ENCODE measurements around the gene ATM.

The ATM gene

DNA sequence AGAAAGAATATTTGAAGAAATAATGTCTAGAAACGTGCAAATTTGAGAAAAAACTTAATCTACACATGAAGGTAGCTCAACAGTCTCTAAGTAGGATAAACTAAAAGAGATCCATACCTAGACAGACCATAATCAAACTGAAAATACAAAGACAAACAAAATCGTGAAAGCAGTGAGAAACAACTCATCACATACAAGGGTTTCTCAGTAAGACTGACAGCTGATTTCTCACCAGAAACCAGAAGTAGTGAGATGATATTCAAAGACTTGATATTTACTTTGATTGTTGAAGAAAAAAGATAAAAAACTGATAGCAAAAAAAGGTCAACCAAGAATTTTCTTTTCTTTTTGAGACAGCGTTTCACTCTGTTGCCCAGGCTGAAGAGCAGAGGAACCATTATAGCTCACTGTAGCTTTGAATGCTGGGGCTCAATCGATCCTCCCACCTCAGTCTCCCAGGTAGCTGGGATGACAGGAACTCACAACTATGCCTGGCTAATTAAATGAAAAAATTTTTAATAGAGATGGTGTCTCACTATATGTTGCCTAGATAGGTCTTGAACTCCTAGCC lies 17.9 kb upstream of the ATM start:
- Histone ChIP-seq H3K4me1 (ENCODE audit: insufficient read depth, low read length) (no peaks in the 10 kb centered on the region), H3K4me2 (ENCODE audit: insufficient read depth, low read length) (no peak overlapping the region), H3K9ac (ENCODE audit: low read depth, low read length) (no peak overlapping the region), H3K79me2 (ENCODE audit: insufficient read depth, low read length) (peaks cover 100% of the 10 kb centered on the region), H3K9me3 (ENCODE audit: insufficient read depth, low read length, severe bottlenecking) (peaks cover 54% of the 10 kb centered on the region), H3K27ac (ENCODE audit: low read length) (no peak overlapping the region), H3K4me3 (ENCODE audit: low read depth in 1 of 2, low read length in 2 of 2) (no peak overlapping the region), H3K27me3 (ENCODE audit: insufficient read depth, low read length, poor library complexity) (no peaks in the 10 kb centered on the region), H3K36me3 (ENCODE audit: insufficient read depth, low read length) (peaks cover 87% of the 10 kb centered on the region), H4K20me1 (ENCODE audit: insufficient read depth, low read length) (peaks cover 31% of the 10 kb centered on the region; the same call in 1 of the 2 replicates), H2AFZ (ENCODE audit: low read depth, low read length) (no peak overlapping the region)
- no peak for TF ChIP-seq CTCF (IDR thresholded peaks at IDR 0.05; ENCODE audit: borderline replicate concordance, extremely low read depth, low read length, poor library complexity, severe bottlenecking)
- TF ChIP-seq EZH2 (IDR thresholded peaks at IDR 0.05; ENCODE audit: borderline replicate concordance, low read depth, low read length, severe bottlenecking), result no peak
- DNase-seq (no peak), ATAC-seq (ENCODE audit: insufficient read depth, low read depth) (no peak)

GRCh38 chr11:108206171-108206570 lies 16.7 kb upstream of the ATM start:
- peaks cover 100% of the 10 kb centered on the region for H3K79me2 ChIP-seq (ENCODE audit: insufficient read depth, low read length)
- peaks cover 63% of the 10 kb centered on the region for H3K9me3 ChIP-seq (ENCODE audit: insufficient read depth, low read length, severe bottlenecking)
- H3K9ac ChIP-seq (ENCODE audit: low read depth, low read length), result no peak overlapping the region
- no peaks in the 10 kb centered on the region for H3K27me3 ChIP-seq (ENCODE audit: insufficient read depth, low read length, poor library complexity)
- peaks cover 21% of the 10 kb centered on the region; the same call in 1 of the 2 replicates for H4K20me1 ChIP-seq (ENCODE audit: insufficient read depth, low read length)
- DNase-seq (no peak), ATAC-seq (ENCODE audit: insufficient read depth, low read depth) (no peak)
- H2AFZ ChIP-seq (ENCODE audit: low read depth, low read length), result no peak overlapping the region
- H3K4me2 ChIP-seq (ENCODE audit: insufficient read depth, low read length), result no peak overlapping the region
- no peak overlapping the region for H3K27ac ChIP-seq (ENCODE audit: low read length)
- H3K36me3 ChIP-seq (ENCODE audit: insufficient read depth, low read length), result peaks cover 87% of the 10 kb centered on the region
- TF ChIP-seq EZH2 (IDR thresholded peaks at IDR 0.05; ENCODE audit: borderline replicate concordance, low read depth, low read length, severe bottlenecking), result no peak
- TF ChIP-seq CTCF (IDR thresholded peaks at IDR 0.05; ENCODE audit: borderline replicate concordance, extremely low read depth, low read length, poor library complexity, severe bottlenecking), result no peak
- no peaks in the 10 kb centered on the region for H3K4me1 ChIP-seq (ENCODE audit: insufficient read depth, low read length)
- no peak overlapping the region for H3K4me3 ChIP-seq (ENCODE audit: low read depth in 1 of 2, low read length in 2 of 2)

DNA sequence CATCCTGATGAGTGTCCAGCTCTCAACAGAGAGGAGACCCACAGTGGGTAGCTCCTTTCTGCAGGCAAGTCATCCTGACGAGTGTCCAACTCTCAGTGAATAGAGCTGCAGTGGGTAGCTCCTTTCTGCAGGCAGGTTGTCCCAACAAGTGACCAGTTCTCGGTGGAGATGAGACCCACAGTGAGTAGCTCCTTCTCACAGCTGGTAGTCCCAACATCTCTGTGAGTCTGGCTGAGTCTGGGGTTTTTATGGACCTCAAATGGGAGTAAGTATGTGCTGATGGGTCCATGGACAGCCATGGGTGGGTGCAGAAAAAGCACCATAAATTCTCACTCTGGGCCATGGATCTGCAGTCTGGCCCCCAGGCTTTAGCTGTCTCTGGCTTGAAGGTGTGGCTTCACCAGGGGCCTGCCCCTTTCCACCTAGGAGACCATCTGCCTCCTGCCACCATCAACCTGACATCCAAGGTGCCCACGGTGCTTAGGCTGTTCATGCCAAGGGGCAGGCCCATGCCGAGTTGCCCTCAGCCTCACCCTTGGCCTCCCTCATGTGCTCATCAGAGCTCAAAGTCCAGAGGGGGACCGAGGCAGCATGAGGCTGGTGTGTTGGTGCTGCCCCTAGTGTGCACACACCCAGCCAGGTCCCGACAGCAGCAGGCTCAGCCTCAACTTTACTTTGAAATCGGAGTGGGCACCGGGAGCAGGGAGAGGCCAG lies 15.7 kb upstream of the ATM start:
- peak; percentile 55; the same call in 2 of the 3 replicates for ATAC-seq (ENCODE audit: insufficient read depth, low read depth)
- Histone ChIP-seq H3K9ac (ENCODE audit: low read depth, low read length) (no peak overlapping the region), H3K79me2 (ENCODE audit: insufficient read depth, low read length) (peaks cover 100% of the 10 kb centered on the region)

More for the DNA sequence above, 15.7 kb upstream of the ATM start:
- no peak overlapping the region for H3K4me2 ChIP-seq (ENCODE audit: insufficient read depth, low read length)
- no peak overlapping the region for H3K27ac ChIP-seq (ENCODE audit: low read length)
- peaks cover 90% of the 10 kb centered on the region for H3K36me3 ChIP-seq (ENCODE audit: insufficient read depth, low read length)
- H3K27me3 ChIP-seq (ENCODE audit: insufficient read depth, low read length, poor library complexity), result no peaks in the 10 kb centered on the region
- no peak overlapping the region for H2AFZ ChIP-seq (ENCODE audit: low read depth, low read length)
- H3K4me3 ChIP-seq (ENCODE audit: low read depth in 1 of 2, low read length in 2 of 2), result no peak overlapping the region
- peak; percentile 23 for DNase-seq
- no peaks in the 10 kb centered on the region for H3K4me1 ChIP-seq (ENCODE audit: insufficient read depth, low read length)
- H3K9me3 ChIP-seq (ENCODE audit: insufficient read depth, low read length, severe bottlenecking), result peaks cover 67% of the 10 kb centered on the region
- 0 out of 2 replicates have a peak, but pooled peaks cover 13% of the 10 kb centered on the region for H4K20me1 ChIP-seq (ENCODE audit: insufficient read depth, low read length)
- TF ChIP-seq CTCF (IDR thresholded peaks at IDR 0.05; ENCODE audit: borderline replicate concordance, extremely low read depth, low read length, poor library complexity, severe bottlenecking) (no peak), EZH2 (IDR thresholded peaks at IDR 0.05; ENCODE audit: borderline replicate concordance, low read depth, low read length, severe bottlenecking) (no peak)

Measured in DND-41 (cell line).